H9 (cell line): ENCODE measurements around the gene CAVIN3. TPM values are rescaled to one million over a fixed set of nuclear protein-coding genes. Genes with fewer than 3 reads are reported as not detected.

Source experiments
- DNase-seq: peaks from one replicate; pipeline ENCODE4 v3.0.0-alpha.2; 2017
- H2AFZ ChIP-seq: one replicate; pipeline ENCODE4 v1.6.1; 2013; ENCODE audit warnings: mild to moderate bottlenecking, low read length, control low read depth, moderate library complexity
- H2AK5ac ChIP-seq: 2 replicates; pipeline ENCODE4 v1.6.1; 2013; ENCODE audit warnings: low read length, control low read depth, mixed read lengths; ENCODE audit not compliant: insufficient read length
- H2BK120ac ChIP-seq: one replicate; pipeline ENCODE4 v1.6.1; 2013; ENCODE audit warnings: low read depth, mild to moderate bottlenecking, low read length, control low read depth, inconsistent platforms; ENCODE audit not compliant: poor library complexity, severe bottlenecking
- H2BK12ac ChIP-seq: 2 replicates; pipeline ENCODE4 v1.6.1; 2013; ENCODE audit warnings: low read length, control low read depth, mixed read lengths, low read depth; ENCODE audit not compliant: insufficient read length
- H2BK15ac ChIP-seq: 2 replicates; pipeline ENCODE4 v1.6.1; 2013; ENCODE audit warnings: low read depth, low read length, control low read depth
- H2BK20ac ChIP-seq: one replicate; pipeline ENCODE4 v1.6.1; 2013; ENCODE audit warnings: low read depth, mild to moderate bottlenecking, low read length, control low read depth, inconsistent platforms; ENCODE audit not compliant: poor library complexity, severe bottlenecking
- H2BK5ac ChIP-seq: 2 replicates; pipeline ENCODE4 v1.6.1; 2013; ENCODE audit warnings: low read length, control low read depth, mixed read lengths; ENCODE audit not compliant: insufficient read length
- H3K14ac ChIP-seq: 2 replicates; pipeline ENCODE4 v1.6.1; 2013; ENCODE audit warnings: low read length, control low read depth; ENCODE audit not compliant: insufficient read depth
- H3K18ac ChIP-seq: 2 replicates; pipeline ENCODE4 v1.6.1; 2013; ENCODE audit warnings: low read depth, mild to moderate bottlenecking, mixed read lengths, low read length, control low read depth; ENCODE audit not compliant: insufficient read length
- H3K23ac ChIP-seq: 2 replicates; pipeline ENCODE4 v1.6.1; 2013; ENCODE audit warnings: low read length, control low read depth, mixed read lengths, low read depth; ENCODE audit not compliant: insufficient read length
- H3K23me2 ChIP-seq: 2 replicates; pipeline ENCODE4 v1.6.1; 2013; ENCODE audit warnings: low read depth, mild to moderate bottlenecking, mixed read lengths, low read length, control low read depth; ENCODE audit not compliant: insufficient read length, poor library complexity, severe bottlenecking
- H3K27ac ChIP-seq: 2 replicates; pipeline ENCODE4 v1.5.1; 2013; ENCODE audit warnings: low read length, control low read depth, mixed read lengths, low read depth; ENCODE audit not compliant: insufficient read length
- H3K27me3 ChIP-seq: 2 replicates; pipeline ENCODE4 v1.6.1; 2013; ENCODE audit warnings: low read length, control low read depth, inconsistent platforms; ENCODE audit not compliant: insufficient read depth
- H3K4ac ChIP-seq: 2 replicates; pipeline ENCODE4 v1.6.1; 2013; ENCODE audit warnings: low read depth, mild to moderate bottlenecking, control low read depth, inconsistent platforms, low read length, moderate library complexity
- H3K4me1 ChIP-seq: 2 replicates; pipeline ENCODE4 v1.6.1; 2013; ENCODE audit warnings: low read length, control low read depth, inconsistent platforms; ENCODE audit not compliant: insufficient read depth
- H3K4me2 ChIP-seq: 2 replicates; pipeline ENCODE4 v1.6.1; 2013; ENCODE audit warnings: low read length, control low read depth, mixed read lengths; ENCODE audit not compliant: insufficient read length, insufficient read depth
- H3K56ac ChIP-seq: 2 replicates; pipeline ENCODE4 v1.6.1; 2013; ENCODE audit warnings: low read depth, mild to moderate bottlenecking, mixed read lengths, low read length, control low read depth; ENCODE audit not compliant: insufficient read length
- H3K79me1 ChIP-seq: 2 replicates; pipeline ENCODE4 v1.6.1; 2013; ENCODE audit warnings: low read depth, mild to moderate bottlenecking, moderate library complexity, low read length, control low read depth, inconsistent platforms; ENCODE audit not compliant: insufficient read depth, poor library complexity, severe bottlenecking
- H3K79me2 ChIP-seq: 2 replicates; pipeline ENCODE4 v1.6.1; 2013; ENCODE audit warnings: low read length, control low read depth, inconsistent platforms; ENCODE audit not compliant: insufficient read depth
- H3K9ac ChIP-seq: 2 replicates; pipeline ENCODE4 v1.6.1; 2013; ENCODE audit warnings: low read length, control low read depth, mixed read lengths; ENCODE audit not compliant: insufficient read length; ENCODE audit errors: extremely low read depth
- H3K9me3 ChIP-seq: one replicate; pipeline ENCODE4 v1.6.1; 2013; ENCODE audit warnings: low read depth, low read length, inconsistent platforms; ENCODE audit not compliant: control insufficient read depth
- H3T11ph ChIP-seq: one replicate; pipeline ENCODE4 v1.6.1; 2013; ENCODE audit warnings: mild to moderate bottlenecking, low read length, control low read depth, inconsistent platforms
- H4K20me1 ChIP-seq: one replicate; pipeline ENCODE4 v1.6.1; 2013; ENCODE audit not compliant: control insufficient read depth, insufficient read length, insufficient read depth
- H4K5ac ChIP-seq: 2 replicates; pipeline ENCODE4 v1.6.1; 2013; ENCODE audit warnings: low read depth, mild to moderate bottlenecking, mixed read lengths, low read length, control low read depth; ENCODE audit not compliant: insufficient read length
- H4K8ac ChIP-seq: replicated peaks from 2 replicates; pipeline ENCODE4 v1.6.1; 2013; ENCODE audit warnings: low read length, control low read depth, mixed read lengths, low read depth; ENCODE audit not compliant: insufficient read length
- H4K91ac ChIP-seq: 2 replicates; pipeline ENCODE4 v1.6.1; 2013; ENCODE audit warnings: low read depth, mild to moderate bottlenecking, moderate library complexity, mixed read lengths, low read length, control low read depth; ENCODE audit not compliant: insufficient read length
- H3K27ac Mint-ChIP-seq, 3 experiments: 2 replicates in 2 of 3; 3 replicates in 1 of 3; pipeline ENCODE4 v1.8.0; 2020 to 2021; ENCODE audit warnings: mixed read lengths in 3 of 3, mild to moderate bottlenecking in 1 of 3, moderate library complexity in 1 of 3
- H3K27me3 Mint-ChIP-seq: 2 replicates; pipeline ENCODE4 v1.8.0; 2021; ENCODE audit warnings: low read depth, mild to moderate bottlenecking, moderate library complexity, mixed read lengths
- H3K36me3 Mint-ChIP-seq, 3 experiments: 2 replicates in 2 of 3; 3 replicates in 1 of 3; pipeline ENCODE4 v1.8.0; 2020 to 2021; ENCODE audit warnings: low read depth in 3 of 3, mixed read lengths in 3 of 3; ENCODE audit not compliant: insufficient read depth in 1 of 3
- H3K4me1 Mint-ChIP-seq, 2 experiments: 2 replicates each; pipeline ENCODE4 v1.8.0; 2020; ENCODE audit warnings: mixed read lengths in 2 of 2
- H3K4me3 Mint-ChIP-seq, 2 experiments: 2 replicates in 1 of 2; 3 replicates in 1 of 2; pipeline ENCODE4 v1.8.0; 2020 to 2021; ENCODE audit warnings: mild to moderate bottlenecking in 2 of 2, mixed read lengths in 2 of 2, moderate library complexity in 1 of 2
- H3K9me3 Mint-ChIP-seq, 2 experiments: 2 replicates in 1 of 2; 3 replicates in 1 of 2; pipeline ENCODE4 v1.8.0; 2020; ENCODE audit warnings: mild to moderate bottlenecking in 2 of 2, mixed read lengths in 2 of 2, moderate library complexity in 1 of 2
- WGBS: extraction: QIAGEN DNeasy Blood & Tissue Kit; methylation state at CpG from one replicate; pipeline ENCODE4 v1.1.7; 2013; ENCODE audit warnings: missing lambda C conversion rate, low lambda C conversion rate, mixed read lengths; ENCODE audit not compliant: insufficient read length; ENCODE audit errors: extremely low coverage; 5-methylcytosine and 5-hydroxymethylcytosine counted together
- total RNA-seq: library from RNA; stranded (reverse); gene quantifications from 2 replicates; pipeline ENCODE4 v1.2.1, GENCODE V29; 2021
- TF ChIP-seq, protein P1 (sequence below): fragments of 200-600 bp; sonication (generic); conservative IDR thresholded peaks from 3 replicates; pipeline ENCODE4 v1.8.0; 2021; ENCODE audit warnings: antibody characterized with exemption, mild to moderate bottlenecking

CAVIN3 gene
- total RNA-seq, 1 experiment from 2014 or later: 60.0 TPM

DNA sequence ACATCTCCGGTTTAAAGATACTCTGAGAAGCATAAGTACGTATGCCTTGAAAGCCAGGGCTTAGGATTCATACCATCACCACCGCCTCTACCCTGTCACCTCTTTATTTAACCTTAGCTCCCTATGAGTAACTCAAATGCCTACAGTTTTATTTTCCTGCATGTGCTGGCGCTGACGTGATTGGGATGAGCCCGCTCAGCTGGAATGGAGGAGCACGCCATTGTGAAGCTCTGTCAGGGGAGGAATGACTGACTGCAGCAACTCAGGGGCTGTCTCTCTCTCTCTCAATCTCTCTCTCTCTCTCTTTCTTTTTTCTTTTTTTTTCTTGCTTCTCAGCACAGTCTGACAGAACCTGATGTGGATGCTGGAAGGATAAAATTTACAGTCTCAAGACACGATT is 12.4 kb downstream of the CAVIN3 start:
- no peaks in the 10 kb centered on the region for H3K36me3 Mint-ChIP-seq
- H3K4me2 ChIP-seq: no peak overlapping the region
- no peak for DNase-seq

More for the DNA sequence above, 12.4 kb downstream of the CAVIN3 start:
- Histone ChIP-seq H3K9ac (no peak overlapping the region), H3K27me3 (no peaks in the 10 kb centered on the region), H3K79me2 (no peaks in the 10 kb centered on the region), H3K56ac (no peak overlapping the region), H3T11ph (no peak overlapping the region), H3K79me1 (no peaks in the 10 kb centered on the region), H3K27ac (no peak overlapping the region), H2BK20ac (no peak overlapping the region), H2BK12ac (no peak overlapping the region), H4K20me1 (no peaks in the 10 kb centered on the region), H3K4ac (no peak overlapping the region), H2AK5ac (no peak overlapping the region), H3K9me3 (no peaks in the 10 kb centered on the region), H2AFZ (no peak overlapping the region), H4K5ac (no peak overlapping the region), H2BK5ac (no peak overlapping the region), H2BK120ac (no peak overlapping the region), H4K8ac (no peak overlapping the region), H3K23ac (no peak overlapping the region), H2BK15ac (no peak overlapping the region), H3K23me2 (no peaks in the 10 kb centered on the region), H3K4me1 (no peaks in the 10 kb centered on the region), H4K91ac (no peak overlapping the region), H3K14ac (no peak overlapping the region), H3K18ac (no peak overlapping the region)
- H3K4me3 Mint-ChIP-seq: no peak overlapping the region
- WGBS: no CpG with 5 or more reads among the region's 8 CpGs
- peak overlapping the region in 2 of 3 experiments; percentile 40 to 71; a peak in 2 of 7 replicates for H3K27ac Mint-ChIP-seq
- no peaks in the 10 kb centered on the region for H3K27me3 Mint-ChIP-seq
- H3K4me1 Mint-ChIP-seq: peaks cover 41 to 42% of the 10 kb centered on the region in 2 experiments
- no peaks in the 10 kb centered on the region for H3K9me3 Mint-ChIP-seq
- TF ChIP-seq, protein P1, sequence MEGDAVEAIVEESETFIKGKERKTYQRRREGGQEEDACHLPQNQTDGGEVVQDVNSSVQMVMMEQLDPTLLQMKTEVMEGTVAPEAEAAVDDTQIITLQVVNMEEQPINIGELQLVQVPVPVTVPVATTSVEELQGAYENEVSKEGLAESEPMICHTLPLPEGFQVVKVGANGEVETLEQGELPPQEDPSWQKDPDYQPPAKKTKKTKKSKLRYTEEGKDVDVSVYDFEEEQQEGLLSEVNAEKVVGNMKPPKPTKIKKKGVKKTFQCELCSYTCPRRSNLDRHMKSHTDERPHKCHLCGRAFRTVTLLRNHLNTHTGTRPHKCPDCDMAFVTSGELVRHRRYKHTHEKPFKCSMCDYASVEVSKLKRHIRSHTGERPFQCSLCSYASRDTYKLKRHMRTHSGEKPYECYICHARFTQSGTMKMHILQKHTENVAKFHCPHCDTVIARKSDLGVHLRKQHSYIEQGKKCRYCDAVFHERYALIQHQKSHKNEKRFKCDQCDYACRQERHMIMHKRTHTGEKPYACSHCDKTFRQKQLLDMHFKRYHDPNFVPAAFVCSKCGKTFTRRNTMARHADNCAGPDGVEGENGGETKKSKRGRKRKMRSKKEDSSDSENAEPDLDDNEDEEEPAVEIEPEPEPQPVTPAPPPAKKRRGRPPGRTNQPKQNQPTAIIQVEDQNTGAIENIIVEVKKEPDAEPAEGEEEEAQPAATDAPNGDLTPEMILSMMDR: no peak
